ENCODE results near the gene RNF186. TPM values are rescaled to one million over a fixed set of nuclear protein-coding genes. Genes with fewer than 3 reads are reported as not detected.
"Not testable (repeated sequence)": the region's sequence is repeated elsewhere in the genome, so short reads cannot be mapped to it uniquely, and the experiment has no call there.

Gene RNF186
- total and polyA plus RNA-seq, 2 donors (not counting 1 experiment from before 2014, with no cell fraction given), result not detected

GRCh38 chr1:19847334-19847733 is 32.3 kb upstream of the RNF186 start:
- H4K20me1 ChIP-seq (ENCODE audit: control insufficient read depth, insufficient read depth, low read length, poor library complexity, severe bottlenecking); H3K4me2 ChIP-seq (replicated peaks; ENCODE audit: low read depth, low read length, poor library complexity, severe bottlenecking); H3K36me3 ChIP-seq (replicated peaks in 1 of 2; ENCODE audit: control extremely low read depth in 1 of 2, control insufficient read depth in 1 of 2, extremely low read depth in 1 of 2, insufficient read depth in 2 of 2, low read length in 1 of 2); H3K4me3 ChIP-seq (ENCODE audit: control extremely low read depth in 1 of 5, extremely low read depth in 1 of 5, insufficient read depth in 1 of 5, low read depth in 2 of 5, low read length in 4 of 5); H3K4me1 Mint-ChIP-seq; ATAC-seq (ENCODE audit: low read depth); H3K27ac Mint-ChIP-seq; POLR2A ChIA-PET; H3K79me2 ChIP-seq (ENCODE audit: control insufficient read depth, insufficient read depth, low read length); intact Hi-C loops (cut with micrococcal nuclease); H3K9me3 Mint-ChIP-seq (ENCODE audit: insufficient read depth); CTCF ChIA-PET; H3K4me1 ChIP-seq (ENCODE audit: control insufficient read depth in 2 of 2, insufficient read depth in 2 of 2, low read length in 2 of 2); H3K9me3 ChIP-seq (ENCODE audit: control extremely low read depth in 1 of 3, control insufficient read depth in 2 of 3, insufficient read depth in 1 of 3, low read length in 2 of 3); DNase-seq; H3K9ac ChIP-seq (ENCODE audit: low read length); H2AFZ ChIP-seq (ENCODE audit: insufficient read depth, low read depth, low read length, poor library complexity, severe bottlenecking); H3K27ac ChIP-seq (ENCODE audit: low read length in 2 of 2); H3K4me3 Mint-ChIP-seq: not testable (repeated sequence)
- 96% methylated on average over 7 of the region's 9 CpGs for WGBS (ENCODE audit: insufficient coverage)
- H3K27me3 ChIP-seq (replicated peaks in 1 of 4; ENCODE audit: control extremely low read depth in 1 of 4, control insufficient read depth in 3 of 4, insufficient read depth in 4 of 4, low read length in 3 of 4), result peaks cover 0 to 10% (median 2%) of the 10 kb centered on the region in 4 experiments
- H3K27me3 Mint-ChIP-seq, result peaks cover 36% of the 10 kb centered on the region

- H3K27ac Mint-ChIP-seq, result no peak overlapping the region
These were observed 31.3 kb upstream of the RNF186 start for GRCh38 chr1:19846338-19846737.

More at GRCh38 chr1:19846338-19846737, 31.3 kb upstream of the RNF186 start:
- no peaks in the 10 kb centered on the region for H3K4me1 Mint-ChIP-seq
- no peaks in the 10 kb centered on the region for H3K36me3 ChIP-seq (replicated peaks in 1 of 2; ENCODE audit: control extremely low read depth in 1 of 2, control insufficient read depth in 1 of 2, extremely low read depth in 1 of 2, insufficient read depth in 2 of 2, low read length in 1 of 2)
- 100% methylated on average over 2 of the region's 3 CpGs for WGBS (ENCODE audit: insufficient coverage)
- H3K9me3 ChIP-seq (ENCODE audit: control extremely low read depth in 1 of 3, control insufficient read depth in 2 of 3, insufficient read depth in 1 of 3, low read length in 2 of 3), result no peaks in the 10 kb centered on the region
- intact Hi-C loops (cut with micrococcal nuclease), result no loop called here
- no peak overlapping the region for H3K27ac ChIP-seq (ENCODE audit: low read length in 2 of 2)
- H4K20me1 ChIP-seq (ENCODE audit: control insufficient read depth, insufficient read depth, low read length, poor library complexity, severe bottlenecking), result no peaks in the 10 kb centered on the region
- no peaks in the 10 kb centered on the region for H3K4me1 ChIP-seq (ENCODE audit: control insufficient read depth in 2 of 2, insufficient read depth in 2 of 2, low read length in 2 of 2)
- peaks cover 0 to 10% (median under 1%) of the 10 kb centered on the region in 4 experiments for H3K27me3 ChIP-seq (replicated peaks in 1 of 4; ENCODE audit: control extremely low read depth in 1 of 4, control insufficient read depth in 3 of 4, insufficient read depth in 4 of 4, low read length in 3 of 4)
- ChIA-PET CTCF (no interaction called here), POLR2A (no interaction called here)
- no peaks in the 10 kb centered on the region for H3K9me3 Mint-ChIP-seq (ENCODE audit: insufficient read depth)
- H3K4me3 ChIP-seq (ENCODE audit: control extremely low read depth in 1 of 5, extremely low read depth in 1 of 5, insufficient read depth in 1 of 5, low read depth in 2 of 5, low read length in 4 of 5), result no peak overlapping the region
- peaks cover 39% of the 10 kb centered on the region for H3K27me3 Mint-ChIP-seq
- H3K9ac ChIP-seq (ENCODE audit: low read length), result no peak overlapping the region
- no peak overlapping the region for H3K4me3 Mint-ChIP-seq
- TF ChIP-seq CTCF (IDR thresholded peaks at IDR 0.05), result no peak
- no peak for TF ChIP-seq EZH2 (IDR thresholded peaks at IDR 0.05; ENCODE audit: borderline replicate concordance, insufficient read depth, low read depth, low read length, poor library complexity, severe bottlenecking)
- H3K4me2 ChIP-seq (replicated peaks; ENCODE audit: low read depth, low read length, poor library complexity, severe bottlenecking), result no peak overlapping the region
- H2AFZ ChIP-seq (ENCODE audit: insufficient read depth, low read depth, low read length, poor library complexity, severe bottlenecking), result no peak overlapping the region
- H3K79me2 ChIP-seq (ENCODE audit: control insufficient read depth, insufficient read depth, low read length), result no peaks in the 10 kb centered on the region
- ATAC-seq (ENCODE audit: low read depth) (no peak), DNase-seq (no peak)
